Endothelial cell of umbilical vein (primary cell): Measurements from ENCODE around the gene NT5DC2. TPM values are rescaled to one million over a fixed set of nuclear protein-coding genes. Genes with fewer than 3 reads are reported as not detected.

Experiments used
- BruUV-seq: library from RNA; stranded (reverse); fragments of 400-500 nt; replicated peaks from 2 replicates; lab custom pipeline; 2021; lab: Mats Ljungman, UMichigan
- CTCF ChIA-PET: fragments of 300-600, 350-600 bp; sonication (Branson Sonifier 250); formaldehyde crosslinking; loops from one replicate; lab custom pipeline; 2021; ENCODE audit warnings: antibody characterized with exemption, inconsistent platforms; lab: Charles Lee
- POLR2A ChIA-PET: fragments of 300-600, 350-600 bp; sonication (Branson Sonifier 250); formaldehyde crosslinking; loops from one replicate; lab custom pipeline; 2021; ENCODE audit warnings: antibody characterized with exemption, inconsistent platforms; lab: Charles Lee
- DNase-seq: peaks from one replicate; pipeline ENCODE4 v3.0.0-alpha.2; 2011; ENCODE audit warnings: low read depth, low spot score
- FAIRE-seq: peaks from 2 replicates; lab custom pipeline; 2011; peaks lifted over from hg19 to GRCh38; lab: Jason Lieb, UNC
- H2AFZ ChIP-seq: 2 replicates; pipeline ENCODE4 v1.6.0; 2012; ENCODE audit warnings: low read depth, low read length, control low read depth, inconsistent platforms
- H3K27ac ChIP-seq: 2 replicates; pipeline ENCODE4 v1.5.1; 2011; ENCODE audit warnings: low read depth, mild to moderate bottlenecking, control low read depth, low read length, moderate library complexity; ENCODE audit not compliant: insufficient read depth
- H3K27me3 ChIP-seq, 2 experiments: 2 replicates each; pipeline versions ENCODE4 v1.6.0 to v1.6.1; 2011; ENCODE audit warnings: low read length in 2 of 2, mixed read lengths in 1 of 2; ENCODE audit not compliant: control insufficient read depth in 2 of 2, insufficient read depth in 2 of 2
- H3K36me3 ChIP-seq, 2 experiments: 2 replicates in 1 of 2; 3 replicates in 1 of 2; pipeline ENCODE4 v1.5.1; 2011; ENCODE audit warnings: low read length in 2 of 2, mild to moderate bottlenecking in 1 of 2, moderate library complexity in 1 of 2; ENCODE audit not compliant: control insufficient read depth in 2 of 2, insufficient read depth in 2 of 2; ENCODE audit errors: extremely low read depth in 1 of 2
- H3K4me1 ChIP-seq: 3 replicates; pipeline ENCODE4 v1.5.1; 2011; ENCODE audit warnings: mild to moderate bottlenecking, low read length; ENCODE audit not compliant: control insufficient read depth, insufficient read depth; ENCODE audit errors: extremely low read depth
- H3K4me2 ChIP-seq: 2 replicates; pipeline ENCODE4 v1.6.1; 2011; ENCODE audit warnings: low read length, control low read depth, mixed read lengths; ENCODE audit not compliant: insufficient read depth
- H3K4me3 ChIP-seq, 3 experiments: fragments of 200-600 bp in 1 of 3; sonication (generic), shearing (Covaris generic) in 1 of 3; replicated peaks in 1 of 3; 2 replicates each; pipeline ENCODE4 v1.5.1; 2011 to 2016; ENCODE audit warnings: control low read depth in 3 of 3, low read length in 3 of 3, mild to moderate bottlenecking in 2 of 3, inconsistent platforms in 1 of 3, low read depth in 1 of 3, moderate library complexity in 1 of 3; ENCODE audit not compliant: insufficient read depth in 1 of 3
- H3K79me2 ChIP-seq: 2 replicates; pipeline ENCODE4 v1.6.0; 2012; ENCODE audit warnings: low read length, inconsistent platforms; ENCODE audit not compliant: control insufficient read depth, insufficient read depth
- H3K9ac ChIP-seq: replicated peaks from 2 replicates; pipeline ENCODE3; 2011; ENCODE audit warnings: low read length, control low read depth; ENCODE audit not compliant: insufficient read depth; ENCODE audit errors: extremely low read depth
- H3K9me1 ChIP-seq: replicated peaks from 3 replicates; pipeline ENCODE4 v1.6.0; 2011; ENCODE audit warnings: mild to moderate bottlenecking, low read length; ENCODE audit not compliant: control insufficient read depth, insufficient read depth; ENCODE audit errors: extremely low read depth
- H3K9me3 ChIP-seq: replicated peaks from 2 replicates; pipeline ENCODE4 v1.5.1; 2012; ENCODE audit warnings: low read length, inconsistent platforms; ENCODE audit not compliant: control insufficient read depth, insufficient read depth
- H4K20me1 ChIP-seq: replicated peaks from 2 replicates; pipeline ENCODE3; 2011; ENCODE audit warnings: mild to moderate bottlenecking, low read length; ENCODE audit not compliant: control insufficient read depth, insufficient read depth; ENCODE audit errors: extremely low read depth
- EZH2 ChIP-seq: IDR thresholded peaks from 2 replicates; pipeline ENCODE4 v1.6.1; 2012; ENCODE audit warnings: borderline replicate concordance, low read depth, mild to moderate bottlenecking, moderate library complexity, low read length, inconsistent platforms; ENCODE audit not compliant: severe bottlenecking
- FOS ChIP-seq: IDR thresholded peaks from 2 replicates; pipeline ENCODE4 v1.6.1; 2011; ENCODE audit warnings: mild to moderate bottlenecking, low read length, moderate library complexity, borderline replicate concordance; ENCODE audit not compliant: insufficient read depth
- GATA2 ChIP-seq: IDR thresholded peaks from 2 replicates; pipeline ENCODE4 v1.7.0; 2011; ENCODE audit warnings: low read depth, mild to moderate bottlenecking, moderate library complexity, mixed read lengths, low read length; ENCODE audit not compliant: insufficient read length, insufficient read depth
- JUN ChIP-seq: IDR thresholded peaks from 2 replicates; pipeline ENCODE4 v1.6.1; 2011; ENCODE audit warnings: borderline replicate concordance, low read depth; ENCODE audit not compliant: insufficient read length, insufficient read depth
- MAX ChIP-seq: IDR thresholded peaks from 2 replicates; pipeline ENCODE4 v1.6.1; 2011; ENCODE audit not compliant: insufficient read depth, insufficient read length
- MYC ChIP-seq: IDR thresholded peaks from one replicate; pipeline ENCODE4 v1.6.1; 2011; ENCODE audit warnings: mild to moderate bottlenecking, low read depth, low read length
- POLR2A ChIP-seq: IDR thresholded peaks from 2 replicates; pipeline ENCODE4 v1.6.1; 2012; ENCODE audit warnings: low read depth, mild to moderate bottlenecking, control low read depth, low read length
- POLR2AphosphoS5 ChIP-seq: IDR thresholded peaks from 2 replicates; pipeline ENCODE4 v1.6.1; 2012; ENCODE audit warnings: low read depth, mild to moderate bottlenecking, control low read depth, low read length, moderate library complexity; ENCODE audit not compliant: insufficient read depth
- dilution Hi-C: fragments of 300-500 bp; cut with MboI; formaldehyde crosslinking; loops from one replicate; pipeline ENCODE4 v1.15.0; 2019; ENCODE audit warnings: low sequenced_read_pairs; ENCODE audit not compliant: extremely low pct_ligation_motif_present
- intact Hi-C: fragments of 100-400 bp; cut with micrococcal nuclease; formaldehyde crosslinking; loops from one replicate; pipeline ENCODE4 v1.10.0; 2022
- polyA plus RNA-seq, 4 experiments: library from polyadenylated mRNA; depleted of rRNA in 3 of 4; stranded (reverse) in 3 of 4; unstranded in 1 of 4; fragments of >200 nt; gene quantifications; 2 replicates each; pipeline versions ENCODE4 v1.2.1 to v1.2.3, GENCODE V29; 2011 to 2012; ENCODE audit warnings: missing spikeins in 1 of 4
- total RNA-seq: library from RNA; stranded (reverse); gene quantifications from 2 replicates; pipeline ENCODE4 v1.2.3, GENCODE V29; 2021
- TF ChIP-seq, protein P1 (sequence below), 2 donors: IDR thresholded peaks; 1 replicate in 1 of 2; 2 replicates in 1 of 2; pipeline ENCODE4 v1.5.1; 2011; ENCODE audit warnings: low read length in 2 of 2, mild to moderate bottlenecking in 2 of 2, moderate library complexity in 2 of 2, control low read depth in 1 of 2, inconsistent platforms in 1 of 2, low read depth in 1 of 2; ENCODE audit not compliant: insufficient read depth in 1 of 2; ENCODE audit errors: extremely low read depth in 1 of 2

Gene NT5DC2
- total and polyA plus RNA-seq, 2 donors (not counting 3 experiments of a cell fraction or from before 2014, with no cell fraction given) = 298 to 402 TPM

DNA sequence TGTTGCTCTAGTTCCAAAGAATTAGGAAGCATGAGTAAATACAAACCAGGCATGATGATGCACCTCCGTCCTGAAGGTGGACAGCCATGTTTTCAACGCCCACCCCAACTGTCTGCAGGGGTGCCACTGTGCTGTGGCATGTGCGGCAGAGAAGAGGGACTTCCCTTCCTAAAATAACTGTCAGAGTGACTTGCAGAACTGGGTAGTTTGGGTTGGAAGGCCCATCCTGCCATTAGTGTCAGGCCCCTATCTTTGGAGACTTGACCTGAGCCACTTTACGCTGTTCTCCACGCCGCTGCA is 55.9 kb downstream of the NT5DC2 start:
- intact Hi-C loops = loop anchor here (10.0 kb wide), 1 partner anchor 207 kb away; the partner anchor contains the start of genes GNL3 and PBRM1
- no peaks in the 10 kb centered on the region for H3K9me1 ChIP-seq

More for the DNA sequence above, 55.9 kb downstream of the NT5DC2 start:
- Histone ChIP-seq H3K4me2 (no peak overlapping the region), H2AFZ (no peak overlapping the region), H3K36me3 (peaks cover 26 to 75% of the 10 kb centered on the region in 2 experiments), H3K27ac (no peak overlapping the region), H3K27me3 (no peaks in the 10 kb centered on the region), H3K79me2 (no peaks in the 10 kb centered on the region), H3K4me1 (no peaks in the 10 kb centered on the region), H3K9me3 (no peaks in the 10 kb centered on the region), H3K4me3 (no peak overlapping the region), H3K9ac (no peak overlapping the region), H4K20me1 (no peaks in the 10 kb centered on the region)
- ChIA-PET CTCF (no interaction called here), POLR2A (no interaction called here)
- FAIRE-seq (no peak), DNase-seq (no peak)
- dilution Hi-C loops = no loop called here
- no TSS peak for BruUV-seq
- TF ChIP-seq EZH2 = no peak
- TF ChIP-seq MYC = no peak
- no peak for TF ChIP-seq POLR2A
- no peak for TF ChIP-seq GATA2
- TF ChIP-seq JUN = no peak
- TF ChIP-seq FOS = no peak
- TF ChIP-seq, protein P1, sequence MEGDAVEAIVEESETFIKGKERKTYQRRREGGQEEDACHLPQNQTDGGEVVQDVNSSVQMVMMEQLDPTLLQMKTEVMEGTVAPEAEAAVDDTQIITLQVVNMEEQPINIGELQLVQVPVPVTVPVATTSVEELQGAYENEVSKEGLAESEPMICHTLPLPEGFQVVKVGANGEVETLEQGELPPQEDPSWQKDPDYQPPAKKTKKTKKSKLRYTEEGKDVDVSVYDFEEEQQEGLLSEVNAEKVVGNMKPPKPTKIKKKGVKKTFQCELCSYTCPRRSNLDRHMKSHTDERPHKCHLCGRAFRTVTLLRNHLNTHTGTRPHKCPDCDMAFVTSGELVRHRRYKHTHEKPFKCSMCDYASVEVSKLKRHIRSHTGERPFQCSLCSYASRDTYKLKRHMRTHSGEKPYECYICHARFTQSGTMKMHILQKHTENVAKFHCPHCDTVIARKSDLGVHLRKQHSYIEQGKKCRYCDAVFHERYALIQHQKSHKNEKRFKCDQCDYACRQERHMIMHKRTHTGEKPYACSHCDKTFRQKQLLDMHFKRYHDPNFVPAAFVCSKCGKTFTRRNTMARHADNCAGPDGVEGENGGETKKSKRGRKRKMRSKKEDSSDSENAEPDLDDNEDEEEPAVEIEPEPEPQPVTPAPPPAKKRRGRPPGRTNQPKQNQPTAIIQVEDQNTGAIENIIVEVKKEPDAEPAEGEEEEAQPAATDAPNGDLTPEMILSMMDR (IDR thresholded peaks at IDR 0.05; ENCODE audit: extremely low read depth in 1 of 2, insufficient read depth in 1 of 2, low read depth in 1 of 2, low read length in 2 of 2) = no peak
- TF ChIP-seq MAX = no peak
- no peak for TF ChIP-seq POLR2AphosphoS5
